ENCODE results near the gene EMSY.
"Not testable (repeated sequence)": the region's sequence is repeated elsewhere in the genome, so short reads cannot be mapped to it uniquely, and the experiment has no call there.

EMSY gene

DNA sequence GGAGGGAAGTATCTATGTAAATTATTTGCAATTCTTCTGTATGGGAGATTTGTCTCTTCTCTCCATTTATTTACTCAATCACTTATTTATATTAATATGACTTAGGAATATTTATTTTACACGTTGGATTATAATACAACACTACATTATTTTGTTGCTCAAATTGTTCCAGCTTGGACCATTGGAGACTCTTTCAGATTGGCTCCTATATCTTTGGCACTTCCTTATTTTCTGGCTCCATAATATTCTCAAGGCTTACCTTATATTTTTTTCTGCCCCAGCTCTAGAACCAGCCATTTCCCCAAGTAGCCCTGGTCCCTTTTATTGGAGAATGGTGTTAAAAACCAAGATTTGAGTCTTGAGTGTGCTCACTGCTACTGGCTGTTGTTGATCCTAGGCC, 123.8 kb downstream of the EMSY start:
- no peak for DNase-seq (ENCODE audit: extremely low read depth, low read depth)
- no peak overlapping the region for H3K4me3 ChIP-seq (replicated peaks; ENCODE audit: low read depth, low read length)
- TF ChIP-seq, protein P1, sequence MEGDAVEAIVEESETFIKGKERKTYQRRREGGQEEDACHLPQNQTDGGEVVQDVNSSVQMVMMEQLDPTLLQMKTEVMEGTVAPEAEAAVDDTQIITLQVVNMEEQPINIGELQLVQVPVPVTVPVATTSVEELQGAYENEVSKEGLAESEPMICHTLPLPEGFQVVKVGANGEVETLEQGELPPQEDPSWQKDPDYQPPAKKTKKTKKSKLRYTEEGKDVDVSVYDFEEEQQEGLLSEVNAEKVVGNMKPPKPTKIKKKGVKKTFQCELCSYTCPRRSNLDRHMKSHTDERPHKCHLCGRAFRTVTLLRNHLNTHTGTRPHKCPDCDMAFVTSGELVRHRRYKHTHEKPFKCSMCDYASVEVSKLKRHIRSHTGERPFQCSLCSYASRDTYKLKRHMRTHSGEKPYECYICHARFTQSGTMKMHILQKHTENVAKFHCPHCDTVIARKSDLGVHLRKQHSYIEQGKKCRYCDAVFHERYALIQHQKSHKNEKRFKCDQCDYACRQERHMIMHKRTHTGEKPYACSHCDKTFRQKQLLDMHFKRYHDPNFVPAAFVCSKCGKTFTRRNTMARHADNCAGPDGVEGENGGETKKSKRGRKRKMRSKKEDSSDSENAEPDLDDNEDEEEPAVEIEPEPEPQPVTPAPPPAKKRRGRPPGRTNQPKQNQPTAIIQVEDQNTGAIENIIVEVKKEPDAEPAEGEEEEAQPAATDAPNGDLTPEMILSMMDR (IDR thresholded peaks at IDR 0.05; ENCODE audit: low read depth, low read length, missing control alignments) = no peak

DNA sequence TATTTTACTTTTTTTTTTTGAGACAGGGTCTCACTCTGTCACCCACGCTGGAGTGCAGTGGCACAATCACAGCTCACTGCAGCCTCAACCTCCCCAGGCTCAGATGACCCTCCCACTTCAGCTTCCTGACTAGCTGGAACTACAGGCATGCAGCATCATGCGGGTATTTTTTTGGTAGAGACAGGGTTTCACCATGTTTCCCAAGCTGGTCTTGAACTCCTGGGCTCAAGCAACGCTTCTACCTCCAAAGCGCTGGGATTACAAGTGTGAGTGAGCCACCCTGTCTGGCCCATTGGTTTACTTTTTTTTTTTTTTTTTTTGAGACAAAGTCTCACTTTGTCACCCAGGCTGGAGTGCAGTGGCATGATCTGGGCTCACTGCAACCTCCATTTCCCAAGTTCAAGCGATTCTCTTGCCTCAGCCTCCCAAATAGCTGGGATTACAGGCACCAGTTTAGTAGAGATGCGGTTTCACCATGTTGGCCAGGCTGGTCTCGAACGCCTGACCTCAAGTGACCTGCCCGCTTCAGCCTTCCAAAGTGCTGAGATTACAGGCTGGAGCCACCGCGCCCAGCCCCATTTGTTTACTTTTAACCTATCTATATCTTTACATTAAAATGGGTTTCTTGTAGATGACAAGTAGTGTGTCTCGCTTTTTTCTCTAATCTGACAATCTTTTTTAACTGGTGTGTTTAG, 127.5 kb downstream of the EMSY start:
- DNase-seq (ENCODE audit: extremely low read depth, low read depth); H3K4me3 ChIP-seq (replicated peaks; ENCODE audit: low read depth, low read length): not testable (repeated sequence)

DNA sequence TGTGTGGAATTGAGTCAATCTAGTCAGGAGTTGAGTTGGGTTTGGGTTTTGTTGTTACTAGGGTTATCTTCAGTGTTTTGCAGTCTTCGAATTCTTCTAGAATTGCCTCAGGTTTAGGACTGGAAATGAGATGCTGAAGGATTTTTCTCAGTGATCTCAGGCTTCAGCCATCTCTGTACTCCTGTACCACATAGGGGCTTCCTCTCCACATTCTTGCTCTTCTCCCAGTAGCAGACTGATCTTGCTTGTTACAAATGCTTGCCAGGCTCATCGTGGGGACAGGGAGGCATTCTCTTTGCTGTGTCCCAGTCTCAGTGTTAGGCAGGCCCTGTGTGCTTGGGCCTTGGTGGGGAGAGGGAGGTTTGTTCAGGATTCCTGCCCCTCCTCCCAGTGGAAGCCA, 129.6 kb downstream of the EMSY start:
- TF ChIP-seq, protein P1 (IDR thresholded peaks at IDR 0.05; ENCODE audit: low read depth, low read length, missing control alignments) = no peak
- no peak overlapping the region for H3K4me3 ChIP-seq (replicated peaks; ENCODE audit: low read depth, low read length)
- no peak for DNase-seq (ENCODE audit: extremely low read depth, low read depth)

DNA sequence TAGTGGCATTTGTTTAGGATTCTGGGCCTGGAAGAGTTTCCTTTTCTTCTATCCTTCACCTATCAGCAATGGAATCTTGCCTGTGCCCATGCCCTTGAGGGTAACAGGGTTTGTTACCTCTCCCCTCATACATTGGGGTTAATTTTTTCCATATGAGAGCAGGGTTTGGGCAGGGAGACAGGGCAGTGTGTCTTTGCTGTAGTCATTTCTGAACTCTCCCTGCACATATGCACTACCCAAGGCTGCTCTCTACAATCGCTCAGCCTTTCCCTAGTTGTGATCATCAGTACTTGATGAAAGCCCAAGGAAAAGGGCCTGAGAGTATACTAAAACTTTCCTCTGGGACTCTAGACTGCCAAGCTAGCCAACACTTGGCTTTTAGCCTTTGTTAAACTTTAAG, 130.1 kb downstream of the EMSY start:
- no peak for DNase-seq (ENCODE audit: extremely low read depth, low read depth)
- TF ChIP-seq, protein P1 (IDR thresholded peaks at IDR 0.05; ENCODE audit: low read depth, low read length, missing control alignments) = no peak
- H3K4me3 ChIP-seq (replicated peaks; ENCODE audit: low read depth, low read length) = no peak overlapping the region

DNA sequence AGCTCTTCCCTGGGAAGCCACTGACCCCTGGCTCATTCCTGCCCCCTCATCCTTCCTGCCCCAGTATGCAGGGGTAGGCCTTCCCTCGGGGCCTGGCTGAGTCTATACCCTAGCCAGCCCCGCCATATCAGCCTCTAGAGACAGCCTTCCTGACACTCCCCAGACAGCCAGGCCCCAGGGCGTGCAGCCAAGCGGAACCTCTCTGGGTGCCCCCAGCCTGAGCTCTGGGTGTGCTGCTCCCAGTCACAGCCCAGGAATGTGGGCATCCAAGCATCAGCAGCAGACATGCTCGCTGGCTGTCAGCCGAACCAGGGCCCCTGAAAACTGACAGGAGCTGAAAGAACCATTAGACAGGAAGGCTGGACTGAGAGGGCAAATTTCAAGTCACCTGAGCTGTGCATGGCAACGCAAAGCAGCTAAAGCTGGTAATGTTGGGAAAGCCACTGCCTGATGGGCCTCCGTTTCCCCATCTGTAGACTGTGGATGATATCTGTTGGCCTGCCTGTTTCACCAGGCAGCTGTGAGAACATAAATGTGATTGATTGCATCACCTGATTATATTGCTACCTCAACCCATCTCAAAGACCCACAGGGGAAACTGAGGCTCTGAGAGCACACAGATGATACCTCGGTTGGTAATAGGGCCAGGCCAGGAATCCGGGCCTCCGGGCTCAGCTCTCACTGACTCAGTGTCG, 132.6 kb downstream of the EMSY start:
- TF ChIP-seq, protein P1 (IDR thresholded peaks at IDR 0.05; ENCODE audit: low read depth, low read length, missing control alignments) = no peak
- DNase-seq (ENCODE audit: extremely low read depth, low read depth) = no peak
- H3K4me3 ChIP-seq (replicated peaks; ENCODE audit: low read depth, low read length) = no peak overlapping the region

DNA sequence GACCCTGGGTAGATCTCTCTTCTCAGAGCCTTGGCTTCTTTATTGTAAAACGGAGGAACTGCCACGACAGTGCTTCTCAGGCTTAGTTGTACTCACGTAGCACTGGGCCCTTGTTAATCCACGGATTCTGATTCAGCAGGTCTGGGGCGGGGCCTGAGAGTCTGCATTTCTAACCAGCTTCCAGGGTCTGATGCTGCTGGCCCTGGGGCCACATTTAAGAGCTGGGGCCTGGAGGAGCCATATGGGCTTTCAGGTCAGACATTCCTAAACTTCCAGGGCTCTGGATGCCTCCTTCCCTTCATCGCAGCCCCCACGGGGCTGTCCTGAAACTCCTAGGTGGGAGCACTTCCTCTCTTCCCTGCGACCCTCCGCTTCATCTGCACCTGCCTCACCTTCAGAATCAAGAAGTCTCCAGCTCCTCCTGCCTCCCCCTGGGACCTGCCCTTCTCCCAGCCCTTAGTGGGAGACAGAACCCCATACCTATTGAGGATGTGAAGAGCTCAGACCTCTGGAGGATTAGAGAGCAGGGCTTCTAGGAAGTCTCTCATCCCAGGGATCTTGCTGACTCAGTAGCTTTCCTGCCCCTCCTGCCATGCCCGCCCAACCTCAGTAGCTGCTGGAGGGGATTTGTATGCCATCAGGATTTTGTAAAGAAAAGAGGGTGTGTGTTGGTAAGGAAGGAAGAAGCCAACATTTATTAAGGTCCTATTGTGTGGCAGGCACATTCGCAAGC, 133.3 kb downstream of the EMSY start:
- TF ChIP-seq, protein P1 (IDR thresholded peaks at IDR 0.05; ENCODE audit: low read depth, low read length, missing control alignments) = no peak
- no peak overlapping the region for H3K4me3 ChIP-seq (replicated peaks; ENCODE audit: low read depth, low read length)
- DNase-seq (ENCODE audit: extremely low read depth, low read depth) = no peak

DNA sequence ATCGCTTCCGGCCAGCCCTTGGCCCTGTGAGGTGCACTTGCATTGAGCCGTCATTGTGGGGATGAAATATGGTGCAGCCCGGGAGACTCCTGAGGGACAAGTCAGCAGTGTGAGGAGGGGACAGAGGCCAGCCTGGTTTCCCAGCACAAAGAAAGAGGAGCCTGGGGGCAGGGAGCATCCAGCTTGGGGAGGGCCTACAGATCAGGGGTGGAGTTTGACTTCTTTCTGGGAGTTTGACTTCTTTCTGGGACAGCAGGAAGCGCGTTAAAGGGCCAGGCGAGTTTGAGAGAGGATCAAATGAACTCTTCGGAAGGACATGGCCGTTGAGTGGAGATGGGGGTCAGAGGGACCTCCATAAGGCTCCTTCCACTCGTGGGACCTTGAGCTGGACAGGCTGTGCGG, 133.8 kb downstream of the EMSY start:
- TF ChIP-seq, protein P1 (IDR thresholded peaks at IDR 0.05; ENCODE audit: low read depth, low read length, missing control alignments) = no peak
- DNase-seq (ENCODE audit: extremely low read depth, low read depth) = no peak
- no peak overlapping the region for H3K4me3 ChIP-seq (replicated peaks; ENCODE audit: low read depth, low read length)
